Caco-2 (cell line): ENCODE data around the gene ARFGEF2. TPM values are rescaled to one million over a fixed set of nuclear protein-coding genes. Genes with fewer than 3 reads are reported as not detected.
A peak's percentile ranks its signal among the peaks of the same experiment; 100 is the strongest.

Source experiments
- BruUV-seq: library from RNA; stranded (reverse); fragments of 400-500 nt; replicated peaks from 2 replicates; lab custom pipeline; 2021; lab: Mats Ljungman, UMichigan
- CTCF ChIA-PET: fragments of 300-600 bp; sonication (Branson Sonifier 250); formaldehyde crosslinking; loops from one replicate; lab custom pipeline; 2022; ENCODE audit warnings: antibody characterized with exemption; lab: Charles Lee
- POLR2A ChIA-PET: fragments of 300-600 bp; sonication (Branson Sonifier 250); formaldehyde crosslinking; loops from one replicate; lab custom pipeline; 2022; ENCODE audit warnings: antibody characterized with exemption; lab: Charles Lee
- DNase-seq, 2 experiments: peaks; one replicate each; pipeline versions ENCODE4 v3.0.0 to v3.0.0-alpha.2; 2020 to 2022
- H3K27me3 ChIP-seq: replicated peaks from 2 replicates; pipeline ENCODE4 v1.6.0; 2011; ENCODE audit warnings: low read length; ENCODE audit not compliant: control insufficient read depth, insufficient read depth
- H3K36me3 ChIP-seq: 2 replicates; pipeline ENCODE4 v1.5.1; 2011; ENCODE audit warnings: low read length; ENCODE audit not compliant: control insufficient read depth, insufficient read depth
- H3K4me1 ChIP-seq: fragments of 250-450 bp; sonication (Bioruptor Pico); 2 replicates; pipeline ENCODE4 v1.5.1; 2020; ENCODE audit warnings: mild to moderate bottlenecking
- H3K4me3 ChIP-seq: 2 replicates; pipeline ENCODE4 v1.5.1; 2011; ENCODE audit warnings: low read depth, mild to moderate bottlenecking, control low read depth, low read length
- H3K9me3 ChIP-seq: fragments of 250-450 bp; sonication (Bioruptor Pico); 2 replicates; pipeline ENCODE4 v1.5.1; 2020; ENCODE audit warnings: mild to moderate bottlenecking, moderate library complexity
- H3K27ac Mint-ChIP-seq: one replicate; pipeline ENCODE4 v1.8.0; 2022; ENCODE audit warnings: mixed read lengths; ENCODE audit not compliant: unreplicated experiment
- H3K27me3 Mint-ChIP-seq: one replicate; pipeline ENCODE4 v1.8.0; 2022; ENCODE audit warnings: mixed read lengths; ENCODE audit not compliant: insufficient read depth, unreplicated experiment
- H3K36me3 Mint-ChIP-seq: one replicate; pipeline ENCODE4 v1.8.0; 2022; ENCODE audit warnings: mild to moderate bottlenecking, mixed read lengths; ENCODE audit not compliant: insufficient read depth, unreplicated experiment
- H3K4me1 Mint-ChIP-seq: one replicate; pipeline ENCODE4 v1.8.0; 2022; ENCODE audit warnings: low read depth, mixed read lengths; ENCODE audit not compliant: unreplicated experiment
- H3K4me3 Mint-ChIP-seq: one replicate; pipeline ENCODE4 v1.8.0; 2022; ENCODE audit warnings: mild to moderate bottlenecking, moderate library complexity, mixed read lengths; ENCODE audit not compliant: unreplicated experiment
- H3K9me3 Mint-ChIP-seq: one replicate; pipeline ENCODE4 v1.8.0; 2022; ENCODE audit warnings: mixed read lengths; ENCODE audit not compliant: unreplicated experiment
- intact Hi-C: fragments of 100-400 bp; cut with micrococcal nuclease; formaldehyde crosslinking; loops from one replicate; pipeline ENCODE4 v1.10.0; 2022; ENCODE audit not compliant: unreplicated experiment
- total RNA-seq: library from RNA; stranded (reverse); gene quantifications from 2 replicates; pipeline ENCODE4 v1.2.3, GENCODE V29; 2022
- TF ChIP-seq, protein P1 (sequence below), 2 experiments: fragments of 200-600 bp in 1 of 2; IDR thresholded peaks; 1 replicate in 1 of 2; 2 replicates in 1 of 2; pipeline versions ENCODE4 v1.5.1 to v1.8.0; 2011 to 2022; ENCODE audit warnings: antibody characterized with exemption in 1 of 2, control low read depth in 1 of 2, inconsistent platforms in 1 of 2, low read depth in 1 of 2, low read length in 1 of 2, mild to moderate bottlenecking in 1 of 2, moderate library complexity in 1 of 2; ENCODE audit not compliant: insufficient read depth in 1 of 2, severe bottlenecking in 1 of 2, unreplicated experiment in 1 of 2

The ARFGEF2 gene
- total RNA-seq, 1 experiment from 2014 or later: 78.8 TPM

DNA sequence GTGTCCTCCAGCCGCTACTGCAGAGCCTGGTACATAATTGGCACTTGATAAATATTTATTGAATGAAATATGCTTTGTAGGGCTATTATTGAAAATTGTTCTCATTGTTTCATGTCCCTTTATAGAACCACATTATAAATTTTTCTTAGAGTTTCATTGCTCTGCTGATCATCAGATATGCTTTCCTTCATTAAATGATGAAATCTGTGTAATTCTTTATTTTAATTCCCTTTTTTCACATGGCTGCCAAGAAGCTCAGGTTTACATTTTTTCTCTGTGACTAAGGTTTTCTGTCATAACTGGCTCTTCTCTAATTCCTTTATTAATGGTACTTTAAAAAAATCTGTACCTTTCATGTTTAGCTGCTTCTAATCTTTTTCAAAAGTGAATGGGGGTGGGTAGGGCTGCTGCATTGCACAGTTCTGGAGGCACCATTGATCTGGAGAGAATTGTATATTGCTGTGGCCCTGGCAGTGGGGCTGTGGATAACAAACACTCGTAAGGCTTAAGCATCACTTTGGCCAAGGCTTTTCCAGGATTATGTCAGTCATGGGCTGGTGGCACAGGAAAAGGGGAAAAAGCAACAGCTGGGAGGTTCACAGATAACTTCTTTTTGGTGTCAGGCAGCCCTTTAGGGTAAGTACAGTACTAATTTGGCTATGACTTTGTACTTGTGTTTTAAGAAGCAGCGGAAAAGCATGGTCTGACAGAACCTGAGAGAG lies 43.8 kb downstream of the ARFGEF2 start:
- ChIA-PET CTCF (no interaction called here), POLR2A (no interaction called here)
- BruUV-seq: no TSS peak
- intact Hi-C loops: no loop called here
- Mint-ChIP-seq H3K27ac (no peak overlapping the region), H3K4me1 (no peaks in the 10 kb centered on the region), H3K27me3 (no peaks in the 10 kb centered on the region), H3K36me3 (peaks cover 69% of the 10 kb centered on the region), H3K4me3 (no peak overlapping the region), H3K9me3 (no peaks in the 10 kb centered on the region)
- TF ChIP-seq, protein P1, sequence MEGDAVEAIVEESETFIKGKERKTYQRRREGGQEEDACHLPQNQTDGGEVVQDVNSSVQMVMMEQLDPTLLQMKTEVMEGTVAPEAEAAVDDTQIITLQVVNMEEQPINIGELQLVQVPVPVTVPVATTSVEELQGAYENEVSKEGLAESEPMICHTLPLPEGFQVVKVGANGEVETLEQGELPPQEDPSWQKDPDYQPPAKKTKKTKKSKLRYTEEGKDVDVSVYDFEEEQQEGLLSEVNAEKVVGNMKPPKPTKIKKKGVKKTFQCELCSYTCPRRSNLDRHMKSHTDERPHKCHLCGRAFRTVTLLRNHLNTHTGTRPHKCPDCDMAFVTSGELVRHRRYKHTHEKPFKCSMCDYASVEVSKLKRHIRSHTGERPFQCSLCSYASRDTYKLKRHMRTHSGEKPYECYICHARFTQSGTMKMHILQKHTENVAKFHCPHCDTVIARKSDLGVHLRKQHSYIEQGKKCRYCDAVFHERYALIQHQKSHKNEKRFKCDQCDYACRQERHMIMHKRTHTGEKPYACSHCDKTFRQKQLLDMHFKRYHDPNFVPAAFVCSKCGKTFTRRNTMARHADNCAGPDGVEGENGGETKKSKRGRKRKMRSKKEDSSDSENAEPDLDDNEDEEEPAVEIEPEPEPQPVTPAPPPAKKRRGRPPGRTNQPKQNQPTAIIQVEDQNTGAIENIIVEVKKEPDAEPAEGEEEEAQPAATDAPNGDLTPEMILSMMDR (IDR thresholded peaks at IDR 0.05; ENCODE audit: insufficient read depth in 1 of 2, low read depth in 1 of 2, low read length in 1 of 2, severe bottlenecking in 1 of 2, unreplicated experiment in 1 of 2): no peak
- H3K36me3 ChIP-seq: peaks cover 5% of the 10 kb centered on the region; the same call in 1 of the 2 replicates
- H3K9me3 ChIP-seq: no peaks in the 10 kb centered on the region
- no peak overlapping the region for H3K4me3 ChIP-seq
- no peaks in the 10 kb centered on the region for H3K27me3 ChIP-seq
- DNase-seq: no peak
- no peaks in the 10 kb centered on the region for H3K4me1 ChIP-seq

DNA sequence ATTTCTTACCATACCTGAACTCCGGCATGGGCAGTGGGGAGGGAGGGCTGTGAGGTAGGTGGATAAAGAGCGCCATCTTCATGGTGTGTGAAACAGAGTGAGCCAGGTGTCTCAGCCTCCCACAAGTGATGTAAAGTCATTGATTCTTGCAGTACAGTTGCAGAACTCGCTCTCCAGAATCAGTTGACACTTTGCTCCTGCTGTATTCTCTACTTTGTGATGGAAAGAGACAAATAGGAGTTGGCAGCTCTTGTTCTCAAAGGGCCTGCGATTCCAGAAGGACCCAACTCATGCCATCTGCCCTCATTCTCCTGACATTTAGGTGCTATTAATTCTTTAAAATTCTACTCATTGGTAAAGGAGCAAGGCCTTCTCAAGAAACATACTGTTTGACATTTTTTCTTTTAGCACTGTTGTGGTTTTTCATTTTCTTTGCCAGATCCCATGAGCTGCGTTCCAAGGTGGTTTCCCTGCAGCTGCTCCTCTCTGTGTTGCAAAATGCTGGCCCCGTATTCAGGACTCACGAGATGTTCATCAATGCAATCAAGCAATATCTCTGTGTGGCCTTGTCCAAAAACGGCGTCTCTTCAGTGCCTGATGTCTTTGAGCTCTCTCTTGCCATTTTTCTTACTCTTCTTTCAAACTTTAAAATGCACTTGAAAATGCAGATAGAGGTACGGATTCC lies 49.3 kb downstream of the ARFGEF2 start:
- peaks cover 86% of the 10 kb centered on the region for H3K36me3 Mint-ChIP-seq
- intact Hi-C loops: no loop called here
- CTCF ChIA-PET: interaction anchor here (0.6 kb wide), 1 partner anchor 1262 kb away, joined by 4 read pairs; no protein-coding TSS in a partner anchor

DNA sequence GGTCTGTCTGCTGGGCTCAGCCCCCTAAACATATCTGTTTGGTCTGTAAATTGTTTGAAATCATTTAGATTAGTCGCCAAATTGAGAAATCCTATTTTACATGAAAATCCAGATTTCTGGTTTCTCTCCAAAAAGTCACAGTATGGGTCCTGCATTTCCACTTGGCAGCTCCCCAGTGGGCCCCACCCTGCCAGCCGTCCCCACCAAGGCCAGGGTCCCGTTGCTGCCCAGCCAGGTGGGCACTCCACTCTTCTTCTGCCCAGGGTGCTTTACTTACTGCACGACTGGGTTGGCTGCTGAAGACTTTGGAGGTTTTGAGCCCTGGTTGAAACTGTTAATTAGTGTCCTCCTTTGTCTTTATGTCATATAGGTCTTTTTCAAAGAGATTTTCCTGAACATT lies 50.4 kb downstream of the ARFGEF2 start:
- H3K9me3 Mint-ChIP-seq: no peaks in the 10 kb centered on the region
- Histone ChIP-seq H3K4me3 (no peak overlapping the region), H3K27me3 (no peaks in the 10 kb centered on the region), H3K4me1 (no peaks in the 10 kb centered on the region), H3K9me3 (no peaks in the 10 kb centered on the region), H3K36me3 (peaks cover 10% of the 10 kb centered on the region)
- no TSS peak for BruUV-seq
- POLR2A ChIA-PET: no interaction called here
- H3K4me3 Mint-ChIP-seq: no peak overlapping the region
- no peak overlapping the region for H3K27ac Mint-ChIP-seq
- H3K36me3 Mint-ChIP-seq: peaks cover 98% of the 10 kb centered on the region
- no peak for DNase-seq
- H3K27me3 Mint-ChIP-seq: no peaks in the 10 kb centered on the region
- CTCF ChIA-PET: no interaction called here
- no peaks in the 10 kb centered on the region for H3K4me1 Mint-ChIP-seq
- TF ChIP-seq, protein P1 (IDR thresholded peaks at IDR 0.05; ENCODE audit: insufficient read depth in 1 of 2, low read depth in 1 of 2, low read length in 1 of 2, severe bottlenecking in 1 of 2, unreplicated experiment in 1 of 2): no peak
- intact Hi-C loops: no loop called here

More for the DNA sequence above, 49.3 kb downstream of the ARFGEF2 start:
- Mint-ChIP-seq H3K4me3 (no peak overlapping the region), H3K4me1 (no peaks in the 10 kb centered on the region), H3K27ac (no peak overlapping the region), H3K27me3 (no peaks in the 10 kb centered on the region), H3K9me3 (no peaks in the 10 kb centered on the region)
- Histone ChIP-seq H3K4me3 (no peak overlapping the region), H3K27me3 (no peaks in the 10 kb centered on the region), H3K9me3 (no peaks in the 10 kb centered on the region), H3K4me1 (no peaks in the 10 kb centered on the region), H3K36me3 (peaks cover 10% of the 10 kb centered on the region)
- POLR2A ChIA-PET: no interaction called here
- BruUV-seq: TSS peak; percentile 8
- TF ChIP-seq, protein P1 (IDR thresholded peaks at IDR 0.05; ENCODE audit: insufficient read depth in 1 of 2, low read depth in 1 of 2, low read length in 1 of 2, severe bottlenecking in 1 of 2, unreplicated experiment in 1 of 2): no peak
- DNase-seq: peak in 1 of 2 experiments; percentile 24
